Neural cell (in vitro differentiated cells): ENCODE measurements around the gene HMGXB4.

Experiments used
- CTCF ChIP-seq: fragments of 450-650 bp; IDR thresholded peaks from 2 replicates; pipeline ENCODE4 v1.5.1; 2014; ENCODE audit warnings: antibody characterized with exemption, mild to moderate bottlenecking, moderate library complexity; ENCODE audit not compliant: poor library complexity, severe bottlenecking
- EZH2 ChIP-seq: fragments of 200-600, 300-800 bp; shearing (Covaris generic), sonication (generic); IDR thresholded peaks from 2 replicates; pipeline ENCODE4 v1.6.1; 2014; ENCODE audit warnings: antibody characterized with exemption, low read length, borderline replicate concordance, mild to moderate bottlenecking; ENCODE audit not compliant: insufficient read depth, poor library complexity, severe bottlenecking
- MXI1 ChIP-seq: fragments of 450-650 bp; conservative IDR thresholded peaks from 2 replicates; pipeline ENCODE4 v1.6.1; 2014; ENCODE audit warnings: antibody characterized with exemption, mild to moderate bottlenecking; ENCODE audit not compliant: poor library complexity, severe bottlenecking
- RAD21 ChIP-seq: fragments of 450-650 bp; conservative IDR thresholded peaks from 2 replicates; pipeline ENCODE4 v1.6.1; 2014; ENCODE audit warnings: antibody characterized with exemption, mild to moderate bottlenecking, moderate library complexity
- REST ChIP-seq: IDR thresholded peaks from 2 replicates; pipeline ENCODE4 v1.6.1; 2012; ENCODE audit warnings: borderline replicate concordance
- SMC3 ChIP-seq: fragments of 450-650 bp; conservative IDR thresholded peaks from 2 replicates; pipeline ENCODE4 v1.6.1; 2014; ENCODE audit warnings: antibody characterized with exemption, mild to moderate bottlenecking, moderate library complexity; ENCODE audit not compliant: poor library complexity
- TAF1 ChIP-seq: IDR thresholded peaks from 2 replicates; pipeline ENCODE4 v1.6.1; 2012; ENCODE audit warnings: low read depth

DNA sequence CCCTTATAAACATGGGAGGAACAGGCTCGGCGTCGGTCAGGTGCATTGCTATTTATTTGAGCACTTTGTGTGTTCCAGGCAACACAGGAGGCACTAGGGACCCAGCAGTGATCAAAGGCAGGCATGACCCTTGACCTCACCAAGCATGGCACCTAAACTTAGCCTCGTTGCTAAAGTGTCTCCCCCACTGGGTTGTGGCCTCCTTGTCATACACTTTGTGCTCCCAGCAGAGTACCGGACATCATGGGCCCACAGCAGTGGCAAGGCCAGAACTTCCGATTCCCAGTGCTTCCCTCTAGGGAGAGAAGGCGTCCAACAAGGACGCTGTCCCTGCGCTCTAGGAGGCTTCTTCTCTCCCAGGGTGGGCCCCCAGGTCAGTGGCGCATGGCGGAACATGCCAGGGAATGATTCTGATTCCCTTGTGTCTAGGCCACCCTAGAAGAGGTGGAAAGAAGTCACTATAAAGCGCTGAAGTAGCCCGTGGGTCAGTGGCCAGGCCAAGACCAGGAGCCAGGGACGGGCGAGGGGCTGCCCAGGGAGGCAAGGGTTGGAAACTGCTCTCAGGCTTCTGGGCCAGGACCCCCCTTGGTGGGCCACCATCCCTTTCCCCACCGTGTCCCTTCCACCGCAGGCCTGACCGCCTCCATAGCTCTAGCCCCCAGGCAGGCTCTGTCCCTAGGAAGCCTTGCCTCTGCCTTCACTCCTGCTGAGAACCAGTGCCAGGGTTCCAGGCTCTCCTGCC, 62.1 kb downstream of the HMGXB4 start:
- no peak for TF ChIP-seq RAD21
- TF ChIP-seq CTCF, result no peak
- TF ChIP-seq SMC3, result no peak
- no peak for TF ChIP-seq EZH2
- no peak for TF ChIP-seq REST
- no peak for TF ChIP-seq TAF1
- no peak for TF ChIP-seq MXI1
